ENCODE measurements around the gene RHBDL1. TPM values are rescaled to one million over a fixed set of nuclear protein-coding genes. Genes with fewer than 3 reads are reported as not detected.

Gene RHBDL1
- total RNA-seq, 1 experiment from 2014 or later: 12.7 TPM

GRCh38 chr16:666572-666971, 8.9 kb upstream of the RHBDL1 start:
- no TSS peak for BruUV-seq (replicated peaks)
- CTCF ChIA-PET: no interaction called here
- H3K4me1 ChIP-seq (ENCODE audit: control insufficient read depth in 1 of 2, insufficient read depth in 2 of 2, low read length in 2 of 2): peaks cover 0 to 10% of the 10 kb centered on the region in 2 experiments; a peak in 1 of 4 replicates
- H3K4me3 ChIP-seq (replicated peaks in 1 of 2; ENCODE audit: low read depth in 1 of 2, low read length in 2 of 2): no peak overlapping the region
- POLR2A ChIA-PET: no interaction called here
- H3K4me2 ChIP-seq (ENCODE audit: low read length): no peak overlapping the region
- H3K9me2 ChIP-seq (ENCODE audit: insufficient read depth): no peaks in the 10 kb centered on the region
- no peak overlapping the region; the same call in 1 of the 2 replicates for H3K27ac ChIP-seq (ENCODE audit: low read depth, low read length)
- intact Hi-C loops (cut with micrococcal nuclease): no loop called here
- H3K79me2 ChIP-seq (ENCODE audit: insufficient read depth, low read length): peaks cover 26% of the 10 kb centered on the region
- ATAC-seq (no peak), DNase-seq (ENCODE audit: low read depth, low spot score) (no peak)
- no peaks in the 10 kb centered on the region for H3K9me3 ChIP-seq (ENCODE audit: control insufficient read depth in 1 of 2, insufficient read depth in 1 of 2, low read depth in 1 of 2, low read length in 2 of 2)
- H2AFZ ChIP-seq (ENCODE audit: low read depth, low read length, poor library complexity, severe bottlenecking): no peak overlapping the region
- H3K27me3 ChIP-seq (ENCODE audit: insufficient read depth, low read length): no peaks in the 10 kb centered on the region
- H4K20me1 ChIP-seq (ENCODE audit: insufficient read depth): no peaks in the 10 kb centered on the region
- TF ChIP-seq SP1 (IDR thresholded peaks at IDR 0.05; ENCODE audit: low read depth): no peak
- no peak for TF ChIP-seq JUND (IDR thresholded peaks at IDR 0.05)
- TF ChIP-seq ZFX (IDR thresholded peaks at IDR 0.05): no peak
- no peak for TF ChIP-seq TCF7L2 (IDR thresholded peaks at IDR 0.05; ENCODE audit: borderline replicate concordance, extremely low read depth, insufficient read depth, insufficient read length)
- no peak for TF ChIP-seq ELF1 (IDR thresholded peaks at IDR 0.05; ENCODE audit: borderline replicate concordance, low read depth)
- TF ChIP-seq YY1 (IDR thresholded peaks at IDR 0.05; ENCODE audit: extremely low read depth, insufficient replicate concordance, low read depth, low read length): no peak
- no peak for TF ChIP-seq ATF3 (IDR thresholded peaks at IDR 0.05)
- no peak for TF ChIP-seq ZNF274 (IDR thresholded peaks at IDR 0.05; ENCODE audit: low read depth, low read length)
- TF ChIP-seq EZH2phosphoT487 (IDR thresholded peaks at IDR 0.05; ENCODE audit: borderline replicate concordance): no peak
- no peak for TF ChIP-seq EGR1 (IDR thresholded peaks at IDR 0.05; ENCODE audit: low read depth)
- TF ChIP-seq SRF (IDR thresholded peaks at IDR 0.05; ENCODE audit: low read depth): no peak
- TF ChIP-seq CBX3 (IDR thresholded peaks at IDR 0.05; ENCODE audit: low read depth): no peak
- TF ChIP-seq SIN3A (IDR thresholded peaks at IDR 0.05; ENCODE audit: low read depth): no peak
- TF ChIP-seq EZH2 (IDR thresholded peaks at IDR 0.05): no peak
- RAD21 ChIA-PET (ENCODE audit: low non-redundant PET in 1 of 2, low total read pairs in 2 of 2, uncharacterized antibody in 2 of 2, unreplicated experiment in 2 of 2): no interaction called here
- H3K9ac ChIP-seq (ENCODE audit: low read length): no peak overlapping the region
- H3K36me3 ChIP-seq (ENCODE audit: control insufficient read depth in 1 of 2, insufficient read depth in 2 of 2, low read length in 2 of 2): no peaks in the 10 kb centered on the region

All from HCT116 (cell line).